ENCODE data around the gene NAALADL2.

DNA sequence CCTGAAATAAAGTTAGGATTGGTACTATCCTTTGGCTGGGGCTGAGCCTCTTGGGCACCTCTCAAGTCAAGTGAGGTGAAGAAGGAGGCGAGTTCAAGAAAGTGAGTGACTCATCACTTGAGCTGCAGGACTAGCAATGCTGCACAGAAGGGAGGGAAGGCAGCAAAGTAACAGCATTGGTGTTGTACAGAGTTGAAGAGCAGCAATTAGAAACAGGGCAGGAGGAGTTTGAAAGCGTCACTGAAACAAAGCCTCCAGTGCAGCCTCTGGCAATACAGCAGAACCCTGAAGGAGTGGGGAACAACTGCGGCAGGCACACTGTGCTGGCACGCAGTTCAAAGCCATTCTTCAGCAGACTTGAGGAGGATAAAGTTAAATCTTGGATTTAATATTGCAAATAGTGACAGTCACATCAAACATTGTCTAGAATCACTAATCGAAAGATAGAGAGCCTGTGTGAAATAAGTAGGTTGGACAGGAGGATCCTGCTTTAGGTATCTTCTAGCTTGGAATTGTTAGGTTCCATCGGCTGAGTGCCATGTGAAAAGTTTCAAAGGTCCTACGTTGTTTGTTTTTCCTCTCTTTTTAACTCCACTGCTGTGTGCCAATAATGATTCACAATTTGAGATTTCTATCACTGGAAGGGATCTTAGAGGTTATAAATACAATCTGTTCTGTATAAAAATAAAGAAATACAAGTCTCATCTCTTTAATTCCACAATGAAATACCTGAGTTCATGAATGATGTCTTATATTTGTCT is 479.8 kb downstream of the NAALADL2 start:
- TF ChIP-seq, protein P1, sequence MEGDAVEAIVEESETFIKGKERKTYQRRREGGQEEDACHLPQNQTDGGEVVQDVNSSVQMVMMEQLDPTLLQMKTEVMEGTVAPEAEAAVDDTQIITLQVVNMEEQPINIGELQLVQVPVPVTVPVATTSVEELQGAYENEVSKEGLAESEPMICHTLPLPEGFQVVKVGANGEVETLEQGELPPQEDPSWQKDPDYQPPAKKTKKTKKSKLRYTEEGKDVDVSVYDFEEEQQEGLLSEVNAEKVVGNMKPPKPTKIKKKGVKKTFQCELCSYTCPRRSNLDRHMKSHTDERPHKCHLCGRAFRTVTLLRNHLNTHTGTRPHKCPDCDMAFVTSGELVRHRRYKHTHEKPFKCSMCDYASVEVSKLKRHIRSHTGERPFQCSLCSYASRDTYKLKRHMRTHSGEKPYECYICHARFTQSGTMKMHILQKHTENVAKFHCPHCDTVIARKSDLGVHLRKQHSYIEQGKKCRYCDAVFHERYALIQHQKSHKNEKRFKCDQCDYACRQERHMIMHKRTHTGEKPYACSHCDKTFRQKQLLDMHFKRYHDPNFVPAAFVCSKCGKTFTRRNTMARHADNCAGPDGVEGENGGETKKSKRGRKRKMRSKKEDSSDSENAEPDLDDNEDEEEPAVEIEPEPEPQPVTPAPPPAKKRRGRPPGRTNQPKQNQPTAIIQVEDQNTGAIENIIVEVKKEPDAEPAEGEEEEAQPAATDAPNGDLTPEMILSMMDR (IDR thresholded peaks at IDR 0.05; ENCODE audit: poor library complexity): no peak
- TF ChIP-seq EZH2 (IDR thresholded peaks at IDR 0.05; ENCODE audit: borderline replicate concordance): no peak
- no peak for TF ChIP-seq EZH2phosphoT487 (IDR thresholded peaks at IDR 0.05; ENCODE audit: low read depth, severe bottlenecking, unreplicated experiment)

Measured in hepatocyte (in vitro differentiated cells).